Hepatocyte (in vitro differentiated cells): Measurements from ENCODE around the gene MBOAT2. TPM values are rescaled to one million over a fixed set of nuclear protein-coding genes. Genes with fewer than 3 reads are reported as not detected.

Experiments used
- DNase-seq: peaks from one replicate; pipeline ENCODE4 v3.0.0-alpha.2; 2016; ENCODE audit warnings: low spot score
- H2AFZ ChIP-seq: fragments of 200-600 bp; sonication (generic); 2 replicates; pipeline ENCODE4 v1.6.0; 2016; ENCODE audit warnings: antibody characterized with exemption, mild to moderate bottlenecking
- H3K27ac ChIP-seq: fragments of 200-600 bp; sonication (generic); 2 replicates; pipeline ENCODE4 v1.5.1; 2016; ENCODE audit warnings: mild to moderate bottlenecking
- H3K27me3 ChIP-seq: fragments of 200-600 bp; sonication (generic); 2 replicates; pipeline ENCODE4 v1.6.1; 2016
- H3K36me3 ChIP-seq: fragments of 200-600 bp; sonication (generic); replicated peaks from 2 replicates; pipeline ENCODE4 v1.5.1; 2016; ENCODE audit warnings: low read depth; ENCODE audit not compliant: insufficient read depth
- H3K4me1 ChIP-seq: fragments of 200-600 bp; sonication (generic); 2 replicates; pipeline ENCODE4 v1.5.1; 2016; ENCODE audit warnings: mild to moderate bottlenecking, moderate library complexity; ENCODE audit not compliant: insufficient read depth
- H3K4me2 ChIP-seq: fragments of 200-600 bp; sonication (generic); 2 replicates; pipeline ENCODE4 v1.6.0; 2016
- H3K4me3 ChIP-seq: fragments of 200-600 bp; sonication (generic); 2 replicates; pipeline ENCODE4 v1.5.1; 2016; ENCODE audit warnings: mild to moderate bottlenecking
- H3K79me2 ChIP-seq: fragments of 200-600 bp; sonication (generic); 2 replicates; pipeline ENCODE4 v1.6.0; 2017; ENCODE audit warnings: mild to moderate bottlenecking
- H3K9me2 ChIP-seq: fragments of 200-600 bp; sonication (generic); replicated peaks from 2 replicates; pipeline ENCODE4 v1.6.0; 2017; ENCODE audit warnings: mild to moderate bottlenecking; ENCODE audit not compliant: insufficient read depth
- H3K9me3 ChIP-seq: fragments of 200-600 bp; sonication (generic); 2 replicates; pipeline ENCODE4 v1.5.1; 2016; ENCODE audit warnings: low read depth, mild to moderate bottlenecking
- H4K20me1 ChIP-seq: fragments of 200-600 bp; sonication (generic); 2 replicates; pipeline ENCODE4 v1.6.0; 2016; ENCODE audit warnings: mild to moderate bottlenecking; ENCODE audit not compliant: insufficient read depth, poor library complexity, severe bottlenecking
- CTCF ChIP-seq: fragments of 200-600 bp; sonication (generic); IDR thresholded peaks from 2 replicates; pipeline ENCODE4 v1.5.1; 2016; ENCODE audit warnings: antibody characterized with exemption, mild to moderate bottlenecking; ENCODE audit not compliant: poor library complexity
- EZH2 ChIP-seq: fragments of 200-600 bp; sonication (generic); IDR thresholded peaks from 2 replicates; pipeline ENCODE4 v1.6.1; 2016; ENCODE audit warnings: antibody characterized with exemption, mild to moderate bottlenecking, borderline replicate concordance
- EZH2phosphoT487 ChIP-seq: fragments of 200-600 bp; sonication (generic); IDR thresholded peaks from one replicate; pipeline ENCODE4 v1.6.1; 2018; ENCODE audit warnings: antibody characterized with exemption, mild to moderate bottlenecking, low read depth, moderate library complexity; ENCODE audit not compliant: unreplicated experiment, severe bottlenecking
- WGBS: methylation state at CpG from one replicate; pipeline ENCODE4 v1.1.6; 2016; ENCODE audit warnings: low lambda C conversion rate; ENCODE audit errors: missing lambda C conversion rate; 5-methylcytosine and 5-hydroxymethylcytosine counted together
- polyA plus RNA-seq: library from polyadenylated mRNA; unstranded; fragments of >200 nt; fragmentation: Nextera tagmentation; extraction: Ambion mirVana; gene quantifications from 2 replicates; pipeline ENCODE4 v1.2.1, GENCODE V29; 2016
- total RNA-seq: library from RNA; depleted of rRNA; stranded (reverse); fragments of >200 nt; gene quantifications from 2 replicates; pipeline ENCODE4 v1.2.3, GENCODE V29; 2014

Gene MBOAT2
- total and polyA plus RNA-seq, 2 experiments from 2014 or later: 22.8 to 35.2 TPM

GRCh38 chr2:8872821-8873432, 130.6 kb downstream of the MBOAT2 start:
- 50% methylated on average over 11 of the region's 11 CpGs for WGBS
- TF ChIP-seq EZH2 (no peak), CTCF (peak; percentile 62)

DNA sequence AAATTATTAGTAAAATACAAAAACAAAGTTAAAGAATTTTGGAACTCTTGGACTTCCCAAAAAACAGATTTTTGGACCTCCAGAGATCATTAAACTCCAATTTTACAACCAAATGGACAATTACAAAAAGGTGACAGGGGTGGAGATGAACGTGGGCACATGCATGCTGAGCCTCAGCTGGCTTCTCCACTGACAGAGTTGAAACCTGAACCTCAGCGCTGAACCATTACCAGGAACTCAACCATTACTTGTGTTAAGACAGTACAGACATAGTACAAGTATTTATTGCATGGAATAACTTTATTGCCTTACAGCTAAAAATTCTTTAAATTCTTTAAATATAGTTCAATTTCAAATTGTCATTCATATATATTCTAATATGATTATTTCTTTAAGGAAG, 133.0 kb downstream of the MBOAT2 start:
- Histone ChIP-seq H3K4me3 (no peak overlapping the region), H3K9me3 (no peaks in the 10 kb centered on the region), H3K4me1 (no peaks in the 10 kb centered on the region), H3K27ac (no peak overlapping the region), H3K27me3 (no peaks in the 10 kb centered on the region), H3K79me2 (no peaks in the 10 kb centered on the region), H2AFZ (no peak overlapping the region), H3K36me3 (no peaks in the 10 kb centered on the region), H4K20me1 (no peaks in the 10 kb centered on the region), H3K9me2 (no peaks in the 10 kb centered on the region), H3K4me2 (no peak overlapping the region)
- TF ChIP-seq EZH2phosphoT487: no peak
- no peak for TF ChIP-seq EZH2
- TF ChIP-seq CTCF: no peak
- DNase-seq: no peak
- WGBS: 77% methylated on average over 2 of the region's 2 CpGs

More at GRCh38 chr2:8872821-8873432, 130.6 kb downstream of the MBOAT2 start:
- Histone ChIP-seq H3K4me3 (no peak overlapping the region), H3K9me2 (no peaks in the 10 kb centered on the region), H3K27me3 (no peaks in the 10 kb centered on the region), H3K36me3 (no peaks in the 10 kb centered on the region), H4K20me1 (no peaks in the 10 kb centered on the region), H3K27ac (no peak overlapping the region), H2AFZ (no peak overlapping the region), H3K79me2 (no peaks in the 10 kb centered on the region), H3K4me2 (no peak overlapping the region), H3K4me1 (no peaks in the 10 kb centered on the region), H3K9me3 (no peaks in the 10 kb centered on the region)
- DNase-seq: peak; percentile 76

GRCh38 chr2:8867363-8867762, 136.1 kb downstream of the MBOAT2 start:
- Histone ChIP-seq H2AFZ (no peak overlapping the region), H4K20me1 (no peaks in the 10 kb centered on the region), H3K36me3 (no peaks in the 10 kb centered on the region), H3K4me1 (no peaks in the 10 kb centered on the region), H3K9me3 (no peaks in the 10 kb centered on the region), H3K9me2 (no peaks in the 10 kb centered on the region), H3K79me2 (no peaks in the 10 kb centered on the region), H3K27me3 (no peaks in the 10 kb centered on the region), H3K4me2 (no peak overlapping the region), H3K27ac (no peak overlapping the region), H3K4me3 (no peak overlapping the region)
- TF ChIP-seq EZH2phosphoT487 (no peak), EZH2 (no peak), CTCF (no peak)
- 38% methylated on average over 3 of the region's 3 CpGs for WGBS
- no peak for DNase-seq
